ENCODE results near the gene BRINP2.

- no peak for TF ChIP-seq CTCF (IDR thresholded peaks at IDR 0.05; ENCODE audit: low read depth, low read length, missing input control)
- no peak for TF ChIP-seq REST (IDR thresholded peaks at IDR 0.05)
- TF ChIP-seq JUND (IDR thresholded peaks at IDR 0.05) = no peak
- no peak for TF ChIP-seq MAX (IDR thresholded peaks at IDR 0.05)
- no peak for TF ChIP-seq SP1 (IDR thresholded peaks at IDR 0.05)
- TF ChIP-seq FOXA1 (IDR thresholded peaks at IDR 0.05) = no peak
- TF ChIP-seq GABPA (IDR thresholded peaks at IDR 0.05 in 1 of 2, conservative IDR thresholded peaks at IDR 0.05 in 1 of 2) = no peak
- TF ChIP-seq YY1 (IDR thresholded peaks at IDR 0.05) = no peak
These were observed 118.8 kb downstream of the BRINP2 start for GRCh38 chr1:177289532-177289931.
